T follicular helper cell (primary cell): ENCODE measurements around the gene MUC20.

Experiments used
- DNase-seq: peaks from one replicate; pipeline ENCODE4 v3.0.0-alpha.2; 2020; ENCODE audit warnings: low read depth

The MUC20 gene

DNA sequence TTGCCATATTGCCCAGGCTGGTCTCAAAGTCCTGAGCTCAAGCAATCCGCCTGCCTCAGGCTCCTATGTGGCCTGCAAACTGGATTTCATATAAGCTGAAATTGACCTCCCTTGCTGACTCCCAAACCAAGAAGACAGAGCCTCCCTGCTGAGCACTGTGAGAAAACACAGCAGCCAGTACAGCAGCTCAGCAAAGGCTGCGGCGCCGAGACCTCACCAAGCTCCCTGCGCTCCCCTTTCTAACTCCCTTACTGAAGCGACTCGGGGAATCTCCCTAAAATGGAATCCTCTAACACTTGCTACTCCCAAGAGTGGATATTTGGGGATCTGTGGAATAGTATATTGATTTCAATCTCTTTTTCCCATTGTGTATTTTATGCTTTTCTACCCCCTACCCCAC lies 34.6 kb downstream of the MUC20 start:
- DNase-seq = no peak

DNA sequence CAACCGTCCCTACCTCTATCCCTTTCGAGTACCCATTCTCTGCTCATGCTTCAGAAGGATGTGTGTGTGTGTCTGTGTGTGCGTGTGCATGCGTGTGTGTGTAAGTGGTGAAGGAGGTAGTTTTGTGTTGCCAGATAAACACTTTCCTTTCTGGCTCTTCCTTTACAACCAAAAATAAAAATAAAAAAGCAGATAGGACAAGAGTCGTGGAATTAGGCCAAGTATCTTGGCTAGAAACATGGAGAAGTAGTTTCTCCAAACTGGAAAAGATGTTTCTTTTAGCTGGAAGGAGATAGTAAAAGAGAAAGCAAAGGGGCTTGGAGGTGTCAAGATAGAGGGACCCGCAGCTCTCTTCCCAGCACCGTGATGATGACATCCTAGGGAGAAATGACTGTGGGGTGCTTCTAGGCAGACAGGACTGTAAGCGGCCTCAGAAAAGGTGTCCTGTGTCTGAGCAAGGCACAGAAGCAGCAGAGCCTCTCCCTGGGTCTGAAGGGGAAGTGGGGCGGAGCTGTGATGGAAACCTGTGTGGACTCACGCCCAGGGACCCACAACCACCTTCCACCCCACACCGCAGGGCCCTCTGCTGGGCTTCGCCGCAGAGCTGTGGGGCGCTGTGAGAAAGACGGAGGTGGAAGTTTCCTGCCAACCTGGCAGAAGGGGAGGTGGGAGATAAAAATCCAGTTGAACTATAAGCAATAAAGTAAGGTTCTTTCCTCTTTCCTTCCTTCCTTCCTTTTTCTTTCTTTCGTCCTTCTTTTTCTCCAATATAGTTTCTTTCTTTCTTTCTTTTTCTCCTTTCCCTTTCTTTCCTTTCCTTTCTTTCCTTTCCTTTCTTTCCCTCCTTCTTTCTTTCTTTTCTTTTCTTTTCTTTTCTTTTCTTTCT lies 35.3 kb downstream of the MUC20 start:
- DNase-seq = no peak

DNA sequence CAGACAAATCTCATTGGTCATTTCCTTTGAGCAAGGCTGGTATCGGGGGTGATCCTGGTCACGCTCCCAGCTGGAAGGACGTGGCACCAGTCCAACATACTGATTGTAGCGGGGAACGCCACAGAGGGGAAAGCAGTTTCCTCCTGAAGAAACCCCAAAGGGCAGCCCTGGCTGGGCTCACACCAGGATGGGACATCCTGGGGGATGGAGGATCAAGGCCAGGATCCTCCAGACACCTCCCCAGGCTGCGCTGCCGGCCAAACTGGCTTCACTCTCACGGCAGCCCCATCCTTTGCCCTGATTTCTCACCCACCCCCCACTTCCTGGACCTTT lies 36.6 kb downstream of the MUC20 start:
- no peak for DNase-seq

DNA sequence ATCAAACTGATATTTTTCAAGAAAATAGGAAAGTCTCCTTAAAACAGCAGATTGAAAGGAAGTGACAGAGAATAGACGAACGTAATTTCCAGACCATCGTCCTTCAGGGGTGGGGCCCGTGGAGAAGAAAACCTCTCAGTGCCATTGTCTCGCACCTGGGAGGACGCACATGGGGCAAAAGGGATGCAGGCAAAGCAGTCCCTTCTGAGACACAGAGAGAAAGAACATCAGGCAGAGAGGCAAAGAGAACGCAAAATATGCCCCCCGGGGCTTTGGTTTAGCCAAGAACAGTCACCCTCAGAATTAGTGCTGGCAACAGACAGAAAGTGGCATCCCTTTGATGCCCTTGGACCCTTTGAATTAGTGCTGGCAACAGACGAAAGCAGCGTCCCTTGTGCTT lies 37.0 kb downstream of the MUC20 start:
- DNase-seq = no peak

DNA sequence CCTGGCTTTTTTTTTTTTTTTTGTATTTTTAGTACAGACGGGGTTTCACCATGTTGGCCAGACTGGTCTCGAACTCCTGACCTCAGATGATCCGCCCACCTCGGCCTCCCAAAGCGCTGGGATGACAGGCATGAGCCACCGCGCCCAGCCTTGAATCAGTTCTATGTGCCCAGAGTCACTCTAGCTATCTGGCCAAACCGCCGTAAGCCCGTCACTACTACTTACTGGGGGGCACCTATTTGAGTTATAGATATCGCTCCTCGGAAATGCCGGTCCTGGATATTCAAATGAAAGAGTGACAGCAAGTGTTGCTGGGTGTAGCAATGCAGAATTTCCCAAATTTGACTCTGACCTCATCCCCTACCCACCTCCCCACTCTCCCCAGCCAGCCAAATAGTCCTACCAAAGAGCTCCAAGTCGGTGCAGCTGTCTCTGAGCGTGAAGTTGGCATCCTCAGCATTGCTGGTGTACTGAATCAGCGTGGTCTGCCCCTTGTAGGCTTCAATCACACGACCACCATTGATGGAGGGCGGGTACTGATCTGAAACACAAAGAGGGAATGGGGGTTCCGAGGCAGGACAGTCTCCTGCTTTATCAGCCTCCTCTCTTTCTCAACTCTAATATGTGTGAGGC lies 38.1 kb downstream of the MUC20 start:
- no peak for DNase-seq

DNA sequence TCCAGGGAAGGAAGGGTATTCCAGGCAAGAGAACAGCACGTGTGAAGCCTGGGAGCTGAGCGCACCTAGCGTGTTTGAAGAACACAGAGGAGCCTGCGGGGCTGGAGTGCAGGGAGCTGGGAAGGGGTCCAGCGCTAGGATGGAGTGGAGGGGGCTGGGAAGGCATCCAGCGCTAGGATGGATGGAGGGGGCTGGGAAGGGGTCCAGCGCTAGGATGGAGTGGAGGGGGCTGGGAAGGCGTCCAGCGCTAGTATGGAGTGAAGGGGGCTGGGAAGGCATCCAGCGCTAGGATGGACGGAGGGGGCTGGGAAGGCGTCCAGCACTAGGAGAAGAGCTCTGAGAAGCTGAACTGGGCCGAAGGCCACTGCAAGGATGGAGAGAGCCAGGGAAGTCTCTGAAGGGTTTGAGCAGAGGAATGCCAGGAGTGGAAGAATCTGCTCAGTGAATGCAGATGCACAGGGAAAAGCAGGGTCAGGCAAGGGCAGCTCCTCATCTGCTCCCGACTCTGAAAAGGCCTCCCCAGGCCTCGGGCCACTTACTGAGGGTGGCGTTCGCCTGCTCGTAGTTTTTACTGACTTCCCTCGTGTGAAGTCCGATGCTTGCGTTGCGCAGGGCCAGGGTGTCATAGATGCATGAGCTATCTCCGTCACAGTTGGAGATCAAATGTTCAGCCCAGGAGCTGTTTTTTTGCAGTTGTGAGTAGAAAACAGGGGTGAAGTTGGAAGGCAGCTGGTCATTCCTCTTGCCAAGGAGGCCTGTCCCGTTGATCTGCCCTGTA lies 39.8 kb downstream of the MUC20 start:
- no peak for DNase-seq

DNA sequence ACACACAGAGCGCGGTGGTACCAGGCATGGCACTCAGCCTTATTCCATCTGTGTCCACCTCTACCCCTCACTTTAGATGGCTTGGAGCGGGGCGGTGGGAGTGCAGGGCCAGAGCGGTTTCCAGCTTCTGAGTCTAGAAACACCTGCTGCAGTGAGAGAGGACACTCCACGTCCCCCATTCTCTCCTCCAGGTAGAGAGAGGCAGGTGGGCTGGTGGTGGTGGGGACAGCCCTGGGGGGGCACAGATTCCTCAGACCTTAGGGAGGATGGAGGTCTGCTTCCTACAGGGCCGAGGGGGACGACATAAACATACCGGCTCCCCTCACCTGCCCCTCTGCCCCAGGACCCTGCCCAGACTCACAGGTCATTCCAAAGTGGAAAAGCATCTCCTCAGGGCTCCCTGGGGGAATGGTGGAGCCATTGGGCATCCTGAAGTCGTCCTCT lies 40.4 kb downstream of the MUC20 start:
- no peak for DNase-seq

DNA sequence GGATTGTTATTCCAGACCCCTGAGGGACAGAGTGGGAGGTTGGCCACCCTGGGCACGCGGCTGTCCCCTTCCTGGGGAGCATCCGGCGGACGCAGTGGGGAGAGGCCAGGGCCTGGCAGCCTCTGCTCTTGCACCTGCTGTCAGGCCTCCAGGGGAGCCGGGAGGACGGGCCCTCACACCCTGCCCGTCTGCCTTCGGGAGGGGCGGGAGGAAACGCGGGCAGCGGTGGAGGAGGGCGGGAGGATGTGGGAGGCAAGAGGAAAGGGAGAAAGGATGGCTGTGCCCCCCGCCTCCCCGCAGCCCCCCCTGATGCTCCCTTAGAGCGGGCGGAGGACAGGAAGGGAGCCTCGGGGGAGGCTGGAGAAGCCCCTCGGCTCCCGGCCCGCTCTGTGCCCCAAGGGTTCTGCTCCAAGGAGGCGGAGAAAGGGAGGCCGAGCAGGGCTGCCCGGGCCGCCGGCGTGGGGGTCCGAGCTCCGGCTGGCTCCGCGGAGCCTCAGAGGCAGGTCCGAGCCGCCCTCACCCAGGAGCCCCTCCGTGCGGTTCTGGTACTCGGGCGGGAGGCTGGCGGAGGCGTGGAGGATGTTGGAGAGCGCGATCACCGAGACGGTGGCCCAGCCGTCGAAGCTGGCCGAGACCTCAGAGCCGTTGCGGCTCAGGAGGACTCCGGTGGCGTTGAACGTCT lies 40.9 kb downstream of the MUC20 start:
- no peak for DNase-seq

DNA sequence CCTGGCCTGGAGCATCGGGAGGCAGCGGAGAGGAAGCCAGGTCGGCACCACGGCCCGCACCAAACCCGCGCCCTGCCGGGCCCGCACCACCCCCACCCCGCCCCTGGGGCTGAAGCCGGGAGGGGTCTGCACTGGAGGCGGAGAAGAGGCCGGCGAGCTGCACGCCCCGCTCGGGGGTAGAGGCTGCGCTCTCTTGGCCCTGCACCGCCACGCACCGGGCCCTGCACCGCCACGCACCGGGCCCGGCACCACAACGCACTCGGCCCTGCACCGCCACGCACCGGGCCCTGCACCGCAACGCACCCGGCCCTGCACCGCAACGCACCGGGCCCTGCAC lies 41.4 kb downstream of the MUC20 start:
- no peak for DNase-seq

DNA sequence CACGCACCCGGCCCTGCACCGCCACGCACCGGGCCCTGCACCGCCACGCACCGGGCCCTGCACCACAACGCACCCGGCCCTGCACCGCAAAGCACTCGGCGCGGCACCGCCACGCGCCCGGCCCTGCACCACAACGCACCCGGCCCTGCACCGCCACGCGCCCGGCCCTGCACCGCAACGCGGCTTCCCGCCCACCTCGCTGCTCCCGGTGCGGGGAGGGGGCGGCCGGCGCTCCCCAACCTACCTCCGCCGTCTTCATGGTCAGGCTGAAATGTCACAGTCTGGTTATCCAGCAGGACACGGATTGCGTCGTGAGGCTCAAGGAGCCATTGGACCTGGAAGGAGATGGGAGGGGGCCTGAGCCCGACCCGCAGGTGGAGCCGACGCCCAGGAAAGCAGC lies 41.8 kb downstream of the MUC20 start:
- DNase-seq = no peak

DNA sequence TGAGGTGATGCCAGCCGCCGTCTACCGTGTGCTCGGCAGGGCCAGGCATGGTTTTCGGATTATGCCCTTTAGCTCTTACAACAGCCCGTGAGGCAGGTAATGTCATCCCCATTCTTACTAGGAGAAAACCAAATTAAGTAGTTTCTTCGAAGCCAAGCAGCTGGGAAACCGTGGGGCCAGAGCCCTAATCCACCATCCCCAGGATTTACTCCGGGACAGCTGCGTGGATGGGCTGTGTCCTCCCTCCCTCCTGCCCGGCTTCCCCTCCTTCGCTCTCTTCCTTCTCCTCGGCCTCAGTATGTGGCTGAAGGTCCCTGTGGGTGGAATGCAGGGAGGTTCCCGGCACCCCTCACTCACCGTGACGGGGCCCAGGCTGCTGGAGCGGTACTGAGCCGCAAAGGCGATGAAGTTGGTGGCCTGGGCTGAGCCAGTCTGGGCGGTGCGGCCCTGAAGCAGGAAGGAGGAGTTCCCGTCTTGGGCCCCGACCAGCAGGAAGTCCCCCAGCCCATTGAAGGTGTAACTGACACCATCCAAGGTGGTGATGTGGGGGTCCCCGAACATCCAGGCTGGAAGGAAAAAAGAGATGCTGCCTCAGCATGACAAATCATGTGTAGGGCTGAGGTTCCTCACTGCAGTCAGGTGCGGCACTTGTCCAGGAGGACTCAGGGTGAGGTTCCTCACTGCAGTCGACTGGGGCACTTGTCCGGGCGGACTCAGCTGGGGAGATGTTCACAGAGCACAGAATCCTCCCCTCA lies 42.5 kb downstream of the MUC20 start:
- no peak for DNase-seq

DNA sequence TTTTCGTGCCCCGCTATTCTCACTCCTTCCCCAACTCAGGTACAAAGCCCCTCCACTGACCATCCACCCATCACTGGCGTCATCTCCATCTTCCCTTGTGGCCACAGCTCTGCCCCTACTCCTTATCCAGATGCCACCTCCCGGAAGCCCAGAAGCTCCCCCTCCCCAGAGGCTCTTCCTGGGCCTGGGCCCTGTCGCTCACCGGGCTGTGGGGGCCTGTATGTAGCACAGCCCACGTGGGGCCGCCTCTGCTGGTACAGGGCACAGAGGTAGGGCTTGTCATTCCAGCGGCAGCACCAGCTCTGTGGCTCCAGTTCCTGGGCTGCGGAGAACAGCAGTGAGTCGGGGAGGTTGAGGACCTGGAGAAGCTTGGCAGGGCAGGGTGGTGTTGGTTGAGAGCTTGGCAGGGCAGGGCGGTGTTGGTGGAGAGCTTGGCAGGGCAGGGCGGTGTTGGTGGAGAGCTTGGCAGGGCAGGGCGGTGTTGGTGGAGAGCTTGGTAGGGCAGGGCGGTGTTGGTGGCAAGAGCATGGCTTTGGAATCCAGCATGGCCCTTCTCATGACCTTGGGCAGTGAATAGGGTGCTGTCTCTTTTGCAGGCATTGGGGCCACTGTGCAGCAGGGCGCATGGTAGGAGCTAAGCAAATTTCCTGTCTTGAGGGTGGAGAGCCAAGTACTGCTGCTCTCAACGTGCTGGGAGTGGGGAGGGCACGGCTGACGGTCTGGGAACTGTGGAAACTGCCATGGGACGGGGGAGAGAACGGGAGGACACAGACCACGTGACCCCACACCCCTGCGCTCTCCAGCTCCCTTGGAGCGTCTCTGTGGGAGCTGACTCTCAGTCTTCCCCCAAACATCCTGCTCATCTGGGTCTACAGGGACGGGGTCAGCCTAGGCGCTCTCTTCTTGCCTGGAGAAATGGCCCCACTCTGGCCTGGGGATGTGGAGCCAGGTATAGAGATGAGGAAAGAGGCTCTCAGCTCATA lies 43.4 kb downstream of the MUC20 start:
- DNase-seq = no peak

DNA sequence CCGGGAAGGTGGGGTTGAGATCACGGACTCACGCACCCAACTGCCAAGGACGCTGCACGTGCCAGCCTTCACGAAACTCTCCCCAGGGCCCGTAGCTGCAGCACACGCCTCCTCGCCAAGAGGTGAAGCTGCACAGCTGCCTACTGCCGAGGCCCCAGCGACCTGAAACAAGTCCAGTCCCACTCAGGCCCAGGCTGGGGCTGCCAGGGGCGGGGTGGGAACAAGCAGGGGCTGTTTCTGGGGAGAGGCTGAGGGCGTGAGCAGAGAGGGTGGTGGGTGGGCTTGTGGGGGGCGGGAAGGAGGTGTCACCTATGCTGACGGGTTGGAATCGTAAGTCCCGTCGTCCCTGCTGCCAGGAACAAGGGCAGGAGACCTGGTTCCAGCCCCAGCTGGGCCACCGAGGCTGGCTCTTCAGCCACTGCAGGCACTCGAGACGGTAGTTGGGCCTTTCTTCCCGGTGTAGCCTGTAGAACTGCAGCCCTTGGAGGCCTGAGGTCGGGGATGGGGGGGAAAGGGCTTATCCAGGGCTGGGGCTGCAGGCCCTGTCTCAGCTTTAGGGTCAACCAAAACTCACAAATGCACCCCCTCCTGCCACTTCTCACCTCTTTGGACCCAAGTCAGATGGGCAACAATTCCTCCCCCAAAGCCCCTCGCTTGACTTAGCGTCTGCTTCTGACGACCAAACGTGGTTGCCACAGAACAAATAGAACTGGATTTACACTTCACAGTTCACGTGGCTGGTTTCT lies 44.4 kb downstream of the MUC20 start:
- no peak for DNase-seq

DNA sequence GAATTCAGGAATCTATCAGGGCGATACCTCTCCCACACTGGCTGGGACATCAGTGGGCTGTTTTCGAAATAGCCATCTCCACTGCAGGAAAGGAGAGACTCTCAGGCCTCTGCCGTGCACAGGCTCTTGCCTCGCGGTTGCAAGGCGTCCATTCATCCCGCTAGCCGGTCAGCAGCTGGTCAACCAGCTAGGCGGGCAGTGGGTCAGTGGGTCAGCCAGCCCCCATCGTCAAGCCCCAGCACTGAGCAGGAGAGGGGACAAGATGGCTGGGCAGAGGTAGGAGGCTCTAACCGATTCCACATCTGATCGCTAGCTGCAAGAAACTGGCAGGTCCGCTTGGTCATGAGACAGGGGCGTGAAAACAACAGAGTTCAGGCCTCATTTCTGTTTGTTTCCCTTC lies 45.9 kb downstream of the MUC20 start:
- DNase-seq = no peak

DNA sequence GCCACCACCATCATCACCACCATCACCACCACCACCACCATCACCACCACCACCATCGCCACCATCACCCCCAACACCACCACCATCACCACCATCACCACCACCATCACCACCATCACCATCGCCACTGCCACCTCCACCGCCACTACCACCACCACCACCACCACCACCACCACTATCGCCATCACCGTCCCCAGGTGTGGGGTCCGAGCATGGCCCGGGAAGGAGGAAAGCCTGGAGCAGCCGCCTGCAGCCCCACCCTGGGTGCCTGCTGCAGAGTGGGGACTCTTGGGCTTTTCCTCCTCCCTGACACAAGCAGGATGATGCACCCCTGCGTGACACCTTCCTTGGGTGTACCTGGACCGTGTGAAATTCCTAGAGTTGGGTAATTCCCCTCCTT lies 47.0 kb downstream of the MUC20 start:
- DNase-seq = no peak

DNA sequence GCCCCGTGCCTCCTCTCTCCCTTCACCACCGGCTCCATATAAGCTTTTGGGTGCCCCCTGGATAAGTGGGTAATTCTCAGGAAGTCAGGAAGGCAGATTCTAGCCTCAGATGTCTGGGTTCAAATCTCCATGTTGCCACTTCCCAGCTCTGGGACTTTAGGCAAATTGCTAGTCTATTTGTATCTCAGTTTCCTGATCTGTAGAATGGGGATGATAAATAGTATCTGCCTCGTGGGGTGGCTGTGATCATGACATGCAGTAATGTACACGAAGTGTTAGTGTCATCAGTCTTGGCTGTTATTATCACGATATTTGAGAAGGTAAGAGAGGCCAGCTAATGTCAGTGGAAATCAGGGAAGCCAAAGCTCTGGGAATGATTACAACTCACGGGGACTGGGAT lies 47.6 kb downstream of the MUC20 start:
- DNase-seq = no peak

DNA sequence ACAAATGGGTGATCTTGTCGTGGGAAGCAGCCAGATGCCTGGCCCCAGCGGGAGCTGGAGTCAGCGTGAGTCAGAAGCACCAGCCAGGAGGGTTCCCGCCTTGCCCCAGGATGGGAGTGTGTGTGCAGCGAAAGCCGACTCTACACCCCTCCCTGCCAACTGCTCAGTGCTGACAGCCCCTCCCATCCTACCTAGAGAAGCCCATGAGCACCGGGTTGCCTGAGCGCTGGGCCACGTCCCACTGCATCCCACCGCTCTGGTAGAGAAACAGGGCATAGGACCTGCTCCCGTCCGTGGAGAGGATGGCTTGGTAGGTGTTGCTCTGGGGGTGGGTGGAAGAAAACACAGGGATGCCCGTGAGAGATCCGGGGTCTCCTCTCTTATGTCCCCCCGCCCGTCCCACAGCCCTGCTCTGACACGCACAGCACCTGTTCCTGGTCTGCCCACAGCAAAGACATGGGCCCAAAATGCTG lies 48.1 kb downstream of the MUC20 start:
- no peak for DNase-seq

DNA sequence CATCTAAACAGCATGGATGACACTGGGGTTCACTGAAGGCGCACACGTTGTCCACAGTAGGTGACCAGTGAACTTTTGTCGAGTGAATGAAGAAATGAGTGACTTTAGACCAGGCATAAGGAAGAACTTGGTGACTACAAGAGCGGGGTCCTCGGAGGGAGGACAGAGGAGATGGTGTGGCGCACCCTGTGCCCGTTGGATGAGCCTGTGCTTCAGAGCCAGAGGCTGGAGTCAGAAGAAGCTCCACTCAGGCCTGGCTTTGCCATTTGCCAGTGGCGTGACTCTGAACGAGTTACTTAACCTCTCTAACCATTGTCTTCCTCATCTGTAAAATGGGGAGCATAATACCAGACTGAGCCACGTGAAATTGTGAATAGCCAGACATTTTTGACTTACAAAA lies 48.8 kb downstream of the MUC20 start:
- DNase-seq = no peak

DNA sequence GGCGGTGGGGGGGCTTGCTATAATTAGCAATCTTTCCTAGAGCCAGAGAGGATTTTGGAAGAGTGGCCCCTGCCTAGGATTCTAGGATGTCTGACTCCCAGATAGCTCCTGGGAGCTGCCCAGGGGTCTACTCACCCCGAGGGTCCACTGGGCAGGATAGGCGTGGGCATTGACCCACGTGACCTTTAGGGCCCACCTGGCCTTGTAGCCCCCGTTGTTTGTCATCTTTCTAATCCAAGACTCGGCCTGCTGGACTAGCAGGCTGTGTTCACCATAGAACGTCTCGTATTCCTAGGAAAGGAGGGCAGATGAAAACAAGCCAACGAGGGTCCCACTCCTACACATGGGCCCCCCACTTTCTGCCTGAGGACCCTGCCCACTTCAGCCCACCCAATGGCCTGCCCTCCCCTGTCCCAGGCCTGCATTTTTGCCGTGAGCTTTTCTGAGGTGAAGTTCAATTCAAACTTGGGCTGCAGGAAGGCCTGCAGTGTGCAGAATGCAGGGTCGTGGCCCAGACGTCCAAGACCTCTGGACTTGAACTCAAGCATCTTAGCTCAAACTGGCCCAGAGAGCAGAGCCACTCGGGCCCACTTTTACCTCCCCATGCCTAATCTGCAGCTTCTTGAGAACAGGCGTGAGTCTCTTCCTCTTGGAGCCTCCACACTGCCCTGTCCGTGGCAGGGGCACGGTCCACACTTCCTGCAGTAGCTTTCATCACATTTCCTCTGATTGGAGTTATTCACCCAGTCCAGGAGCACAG lies 49.5 kb downstream of the MUC20 start:
- DNase-seq = no peak
